Subcutaneous abdominal adipose tissue (tissue), 5 donors: Measurements from ENCODE around the gene MEST.

Experiments used
- H3K27ac ChIP-seq: one replicate; pipeline ENCODE4 v1.7.0; 2013; ENCODE audit warnings: low read depth, mild to moderate bottlenecking, inconsistent platforms, low read length, moderate library complexity
- H3K27me3 ChIP-seq, 5 donors: one replicate each; pipeline ENCODE4 v1.7.0; 2013; ENCODE audit warnings: low read length in 5 of 5, inconsistent platforms in 1 of 5; ENCODE audit not compliant: control insufficient read depth in 5 of 5, insufficient read depth in 4 of 5
- H3K36me3 ChIP-seq, 5 donors: one replicate each; pipeline ENCODE4 v1.7.0; 2013; ENCODE audit warnings: low read length in 5 of 5; ENCODE audit not compliant: control insufficient read depth in 5 of 5, insufficient read depth in 5 of 5
- H3K4me1 ChIP-seq, 5 donors: one replicate each; pipeline ENCODE4 v1.7.0; 2013; ENCODE audit warnings: low read length in 5 of 5, mild to moderate bottlenecking in 3 of 5, moderate library complexity in 1 of 5; ENCODE audit not compliant: control insufficient read depth in 5 of 5, insufficient read depth in 5 of 5
- H3K4me3 ChIP-seq, 5 donors: one replicate each; pipeline ENCODE4 v1.7.0; 2013; ENCODE audit warnings: low read length in 5 of 5, low read depth in 1 of 5
- H3K9ac ChIP-seq, 5 donors: one replicate each; pipeline ENCODE4 v1.7.0; 2013; ENCODE audit warnings: low read length in 5 of 5, mild to moderate bottlenecking in 4 of 5, moderate library complexity in 3 of 5
- H3K9me3 ChIP-seq, 5 donors: one replicate each; pipeline ENCODE4 v1.7.0; 2013; ENCODE audit warnings: low read length in 5 of 5; ENCODE audit not compliant: control insufficient read depth in 5 of 5
- donor health status: healthy.
- donor health status: healthy.
- donor health status: healthy.
- donor health status: healthy.
- donor health status: healthy.

The MEST gene

GRCh38 chr7:130543487-130544010 is 51.7 kb downstream of the MEST start:
- Histone ChIP-seq H3K4me1 (peaks cover 0 to 5% (median 0%) of the 10 kb centered on the region in 5 donors), H3K4me3 (no peak overlapping the region), H3K9me3 (no peaks in the 10 kb centered on the region), H3K27me3 (no peaks in the 10 kb centered on the region), H3K36me3 (peaks cover 34 to 60% (median 47%) of the 10 kb centered on the region in 5 donors), H3K27ac (no peak overlapping the region), H3K9ac (no peak overlapping the region)

- Histone ChIP-seq H3K27ac (no peak overlapping the region), H3K9ac (no peak overlapping the region), H3K36me3 (peaks cover 40 to 61% (median 50%) of the 10 kb centered on the region in 5 donors), H3K27me3 (no peaks in the 10 kb centered on the region), H3K4me3 (no peak overlapping the region), H3K4me1 (peaks cover 0 to 5% (median 0%) of the 10 kb centered on the region in 5 donors), H3K9me3 (no peaks in the 10 kb centered on the region)
Observed at GRCh38 chr7:130544356-130544755, 52.5 kb downstream of the MEST start.

GRCh38 chr7:130553398-130554029 is 61.6 kb downstream of the MEST start:
- Histone ChIP-seq H3K27me3 (no peaks in the 10 kb centered on the region), H3K9ac (no peak overlapping the region), H3K36me3 (peaks cover 16 to 37% (median 20%) of the 10 kb centered on the region in 5 donors), H3K9me3 (peaks cover 0 to 4% (median 0%) of the 10 kb centered on the region in 5 donors), H3K27ac (no peak overlapping the region), H3K4me1 (no peaks in the 10 kb centered on the region), H3K4me3 (no peak overlapping the region)

GRCh38 chr7:130554481-130554880 is 62.6 kb downstream of the MEST start:
- Histone ChIP-seq H3K4me3 (no peak overlapping the region), H3K9me3 (peaks cover 0 to 4% (median 0%) of the 10 kb centered on the region in 5 donors), H3K4me1 (no peaks in the 10 kb centered on the region), H3K36me3 (peaks cover 17 to 30% (median 18%) of the 10 kb centered on the region in 5 donors), H3K9ac (no peak overlapping the region), H3K27me3 (no peaks in the 10 kb centered on the region), H3K27ac (no peak overlapping the region)
